Adrenal gland (tissue), 12 donors: ENCODE measurements around the gene ADAMTS9. TPM values are rescaled to one million over a fixed set of nuclear protein-coding genes. Genes with fewer than 3 reads are reported as not detected.
A peak's percentile ranks its signal among the peaks of the same experiment; 100 is the strongest.

Experiments used
- DNase-seq, 7 donors: peaks; one replicate each; pipeline ENCODE4 v3.0.0-alpha.2; 2019 to 2020
- H3K27ac ChIP-seq, 5 donors: fragments of 200-600 bp; sonication (generic) in 4 of 5; 1 replicate in 3 of 5; 2 replicates in 2 of 5; pipeline versions ENCODE4 v1.5.1 to v1.8.0; 2016 to 2020; ENCODE audit warnings: mild to moderate bottlenecking in 1 of 5
- H3K27me3 ChIP-seq: fragments of 200-600 bp; 2 replicates; pipeline ENCODE4 v1.8.0; 2021
- H3K36me3 ChIP-seq, 2 donors: fragments of 200-600 bp; replicated peaks in 1 of 2; 1 replicate in 1 of 2; 2 replicates in 1 of 2; pipeline versions ENCODE4 v1.5.1 to v1.8.0; 2018 to 2022
- H3K4me1 ChIP-seq, 2 donors: fragments of 200-600 bp; replicated peaks in 1 of 2; 1 replicate in 1 of 2; 2 replicates in 1 of 2; pipeline versions ENCODE4 v1.5.1 to v1.8.0; 2018 to 2021
- H3K4me3 ChIP-seq, 4 donors: fragments of 200-600 bp; sonication (generic) in 3 of 4; one replicate each; pipeline ENCODE4 v1.5.1; 2016 to 2018
- H3K9me3 ChIP-seq, 3 donors: fragments of 200-600 bp; sonication (generic) in 1 of 3; replicated peaks in 1 of 3; 1 replicate in 2 of 3; 2 replicates in 1 of 3; pipeline versions ENCODE4 v1.5.1 to v1.8.0; 2016 to 2021
- CTCF ChIP-seq, 6 experiments: fragments of 450-650 bp in 4 of 6; fragments of 200-600 bp in 2 of 6; sonication (generic) in 1 of 6; IDR thresholded peaks; 1 replicate in 5 of 6; 2 replicates in 1 of 6; pipeline versions ENCODE4 v1.5.1 to v1.8.0; 2016 to 2021; ENCODE audit warnings: antibody characterized with exemption in 6 of 6, mild to moderate bottlenecking in 2 of 6, moderate library complexity in 1 of 6
- POLR2A ChIP-seq, 2 donors: fragments of 450-650 bp; IDR thresholded peaks; one replicate each; pipeline ENCODE4 v1.6.1; 2017; ENCODE audit warnings: antibody characterized with exemption in 2 of 2, mild to moderate bottlenecking in 2 of 2, moderate library complexity in 1 of 2
- WGBS, 4 donors: extraction: QIAGEN DNeasy Blood & Tissue Kit in 2 of 4; methylation state at CpG; one replicate each; pipeline versions ENCODE4 v1.1.5 to v1.1.7; 2013 to 2017; 5-methylcytosine and 5-hydroxymethylcytosine counted together
- intact Hi-C, 2 donors: fragments of 100-400 bp; cut with DNase I; formaldehyde crosslinking; loops; one replicate each; pipeline versions ENCODE4 v1.14.1 to v1.15.0; 2022 to 2023
- polyA plus RNA-seq, 3 donors: library from polyadenylated mRNA; stranded (reverse); fragments of 200-250 nt in 2 of 3; fragments of 350-450 nt in 1 of 3; fragmentation: Illumina TruSeq in 1 of 3; extraction: RNeasy Lipid Tissue Mini Kit (QIAGEN cat#74804) in 1 of 3; gene quantifications; one replicate each; pipeline ENCODE4 v1.2.3, GENCODE V29; 2013 to 2014
- total RNA-seq, 9 donors: library from RNA; depleted of rRNA in 4 of 9; stranded (reverse); fragments of >200 nt in 4 of 9; fragments of 120-200 nt in 1 of 9; fragmentation: NEBNext Ultra II Directional in 1 of 9; extraction: Animal tissue kit (Norgen Biotek cat#: 25700) in 1 of 9; gene quantifications; one replicate each; pipeline versions ENCODE4 v1.1.0 to v1.2.4, GENCODE V29; 2013 to 2023
- donor health status: healthy with polysubstance abuse.
- donor health status: Bipolar disorder and iron deficiency.
- donor health status: DM: yes; HTN: yes; CAD: no.
- donor health status: DM: no; HTN: no; CAD: no.
- donor health status: DM: no; HTN: no; CAD: no.
- donor health status: DM: yes; HTN: yes; CAD: no.

Gene ADAMTS9
- total and polyA plus RNA-seq, 12 donors: 5.1 to 51.2 (median 22.0) TPM

- intact Hi-C loops: loop anchor here (10.0 kb wide), 3 partner anchors 151 to 891 kb away; partner anchors contain the start of gene ADAMTS9 (in 1 of the 2)
- no peaks in the 10 kb centered on the region for H3K27me3 ChIP-seq
- H3K4me3 ChIP-seq: no peak overlapping the region
- H3K36me3 ChIP-seq: peaks cover 0 to 12% of the 10 kb centered on the region in 2 donors
- H3K4me1 ChIP-seq: peaks cover 0 to 20% of the 10 kb centered on the region in 2 donors
- TF ChIP-seq POLR2A (IDR thresholded peaks at IDR 0.05) (no peak), CTCF (IDR thresholded peaks at IDR 0.05) (peak; percentile 48 to 93 (median 84))
- H3K27ac ChIP-seq: peak overlapping the region in 2 of 5 donors; percentile 2 to 3
- H3K9me3 ChIP-seq: no peaks in the 10 kb centered on the region
- DNase-seq: peak; percentile 85 to 97 (median 90)
- WGBS, 4 donors: 10 to 27% (median 21%) methylated on average over 6 to 14 of the region's 14 CpGs
Measured at GRCh38 chr3:64533617-64534317, 154.0 kb downstream of the ADAMTS9 start.

DNA sequence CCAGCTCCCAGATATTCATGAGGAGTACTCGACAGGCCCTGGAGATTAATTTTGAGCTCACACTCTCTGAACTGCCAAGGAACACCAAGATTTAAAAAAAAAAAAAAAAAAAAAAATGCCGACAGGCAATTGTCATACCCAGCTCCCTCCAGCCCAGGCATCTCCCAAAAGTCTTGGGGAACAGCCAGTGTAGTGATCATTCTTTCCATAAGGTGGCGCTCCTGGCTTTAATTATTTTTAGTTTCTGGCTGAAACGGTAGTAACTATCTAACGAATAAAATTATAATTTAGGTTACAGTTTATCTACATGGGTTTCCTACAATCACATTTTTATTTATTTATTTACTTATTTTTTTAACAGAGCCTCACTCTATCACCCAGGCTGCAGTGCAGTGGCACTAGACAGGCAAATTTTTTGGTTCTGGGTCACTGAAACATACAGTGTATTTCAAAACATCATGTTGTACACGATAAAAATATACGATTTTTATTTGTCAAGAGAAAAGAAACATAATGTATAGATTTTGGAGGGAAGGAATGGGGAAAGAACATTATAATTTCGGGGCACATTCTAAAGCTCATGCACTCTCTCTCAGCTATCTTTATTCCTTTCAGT lies 157.3 kb downstream of the ADAMTS9 start:
- H3K4me1 ChIP-seq: peaks cover 0 to 20% of the 10 kb centered on the region in 2 donors
- H3K27ac ChIP-seq: no peak overlapping the region
- H3K9me3 ChIP-seq: no peaks in the 10 kb centered on the region
- no peak for TF ChIP-seq POLR2A (IDR thresholded peaks at IDR 0.05)
- TF ChIP-seq CTCF (IDR thresholded peaks at IDR 0.05): peak; percentile 50 to 88 (median 73)
- no peak overlapping the region for H3K4me3 ChIP-seq
- WGBS, 4 donors: 18 to 24% (median 21%) methylated on average over 8 of the region's 8 CpGs
- no peaks in the 10 kb centered on the region for H3K27me3 ChIP-seq
- H3K36me3 ChIP-seq: no peaks in the 10 kb centered on the region
- intact Hi-C loops: loop anchor here (10.0 kb wide), 3 partner anchors 154 to 894 kb away; partner anchors contain the start of gene ADAMTS9 (in 1 of the 2)
- peak; percentile 47 to 90 (median 71) for DNase-seq

GRCh38 chr3:64523324-64523723 lies 164.5 kb downstream of the ADAMTS9 start:
- TF ChIP-seq POLR2A (IDR thresholded peaks at IDR 0.05) (no peak), CTCF (IDR thresholded peaks at IDR 0.05) (no peak)
- Histone ChIP-seq H3K27me3 (no peaks in the 10 kb centered on the region), H3K27ac (no peak overlapping the region), H3K4me3 (no peak overlapping the region), H3K9me3 (no peaks in the 10 kb centered on the region), H3K4me1 (no peaks in the 10 kb centered on the region), H3K36me3 (no peaks in the 10 kb centered on the region)
- WGBS, 4 donors: 61 to 94% (median 62%) methylated on average over 3 of the region's 3 CpGs
- intact Hi-C loops: no loop called here
- no peak for DNase-seq

DNA sequence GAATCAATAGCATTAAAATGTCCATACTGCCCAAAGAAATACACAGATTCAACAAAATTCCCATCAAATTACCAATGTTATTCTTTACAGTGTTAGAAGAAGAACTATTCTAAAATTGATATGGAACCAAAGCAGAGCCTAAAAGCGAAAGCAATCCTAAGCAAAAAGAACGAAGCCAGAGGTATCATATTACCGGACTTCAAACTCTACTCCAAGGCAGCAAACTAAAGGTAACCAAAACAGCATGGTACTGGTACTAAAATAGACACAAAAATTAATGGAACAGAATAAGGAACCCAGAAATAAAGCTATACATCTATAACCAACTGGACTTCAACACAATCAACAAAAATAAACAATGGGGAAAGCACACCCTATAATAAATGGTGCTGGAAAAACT lies 167.5 kb downstream of the ADAMTS9 start:
- no peak for DNase-seq
- Histone ChIP-seq H3K9me3 (no peaks in the 10 kb centered on the region), H3K4me3 (peak overlapping the region in 1 of 4 donors; percentile 17), H3K27me3 (no peaks in the 10 kb centered on the region), H3K27ac (no peak overlapping the region), H3K4me1 (no peaks in the 10 kb centered on the region), H3K36me3 (no peaks in the 10 kb centered on the region)
- intact Hi-C loops: no loop called here
- 73 to 87% (median 83%) methylated on average over 3 of the region's 3 CpGs for WGBS, 4 donors
- TF ChIP-seq POLR2A (IDR thresholded peaks at IDR 0.05) (no peak), CTCF (IDR thresholded peaks at IDR 0.05) (no peak)
